Tibial nerve (tissue), 3 donors: Measurements from ENCODE around the gene CENPQ.

ENCODE experiments used
- POLR2A ChIP-seq, 2 donors: fragments of 450-650 bp; IDR thresholded peaks; one replicate each; pipeline ENCODE4 v1.6.1; 2017; ENCODE audit warnings: antibody characterized with exemption in 2 of 2, mild to moderate bottlenecking in 2 of 2, moderate library complexity in 2 of 2
- TF ChIP-seq, protein P1 (sequence below), 5 experiments: fragments of 200-600 bp in 3 of 5; fragments of 450-650 bp in 2 of 5; sonication (generic) in 3 of 5; IDR thresholded peaks; one replicate each; pipeline ENCODE4 v1.5.1; 2016 to 2019; ENCODE audit warnings: antibody characterized with exemption in 5 of 5, mild to moderate bottlenecking in 3 of 5, moderate library complexity in 2 of 5

- TF ChIP-seq POLR2A (IDR thresholded peaks at IDR 0.05) = no peak
- TF ChIP-seq, protein P1, sequence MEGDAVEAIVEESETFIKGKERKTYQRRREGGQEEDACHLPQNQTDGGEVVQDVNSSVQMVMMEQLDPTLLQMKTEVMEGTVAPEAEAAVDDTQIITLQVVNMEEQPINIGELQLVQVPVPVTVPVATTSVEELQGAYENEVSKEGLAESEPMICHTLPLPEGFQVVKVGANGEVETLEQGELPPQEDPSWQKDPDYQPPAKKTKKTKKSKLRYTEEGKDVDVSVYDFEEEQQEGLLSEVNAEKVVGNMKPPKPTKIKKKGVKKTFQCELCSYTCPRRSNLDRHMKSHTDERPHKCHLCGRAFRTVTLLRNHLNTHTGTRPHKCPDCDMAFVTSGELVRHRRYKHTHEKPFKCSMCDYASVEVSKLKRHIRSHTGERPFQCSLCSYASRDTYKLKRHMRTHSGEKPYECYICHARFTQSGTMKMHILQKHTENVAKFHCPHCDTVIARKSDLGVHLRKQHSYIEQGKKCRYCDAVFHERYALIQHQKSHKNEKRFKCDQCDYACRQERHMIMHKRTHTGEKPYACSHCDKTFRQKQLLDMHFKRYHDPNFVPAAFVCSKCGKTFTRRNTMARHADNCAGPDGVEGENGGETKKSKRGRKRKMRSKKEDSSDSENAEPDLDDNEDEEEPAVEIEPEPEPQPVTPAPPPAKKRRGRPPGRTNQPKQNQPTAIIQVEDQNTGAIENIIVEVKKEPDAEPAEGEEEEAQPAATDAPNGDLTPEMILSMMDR (IDR thresholded peaks at IDR 0.05) = no peak
These were observed 50.2 kb downstream of the CENPQ start for GRCh38 chr6:49513153-49513989.
